Left colon (tissue), 2 donors: ENCODE results near the gene LYPD4. TPM values are rescaled to one million over a fixed set of nuclear protein-coding genes. Genes with fewer than 3 reads are reported as not detected.

Source experiments
- ATAC-seq: fragments of 200-7000 bp; cut with Tn5 transposase; one replicate; pipeline ENCODE4 v1.9.1; 2020; ENCODE audit warnings: mild to moderate bottlenecking, moderate library complexity
- DNase-seq, 2 donors: peaks; one replicate each; pipeline ENCODE4 v3.0.0-alpha.2; 2020
- intact Hi-C, 2 donors: fragments of 100-400 bp; cut with DNase I in 1 of 2; cut with micrococcal nuclease in 1 of 2; formaldehyde crosslinking; loops; one replicate each; pipeline versions ENCODE4 v1.11.2 to v1.14.0; 2022; cut with DNase I, micrococcal nuclease
- total RNA-seq, 2 donors: library from RNA; stranded (reverse); fragmentation: NEBNext Ultra II Directional; extraction: Animal tissue kit (Norgen Biotek cat#: 25700); gene quantifications; one replicate each; pipeline ENCODE4 v1.2.1, GENCODE V29; 2021
- donor health status: DM: no; HTN: no; CAD: no.
- donor health status: DM: yes; HTN: yes; CAD: no.

The LYPD4 gene
- total RNA-seq, 2 donors from 2014 or later: not detected

GRCh38 chr19:41860419-41861115 lies 16.1 kb upstream of the LYPD4 start:
- ATAC-seq: no peak
- DNase-seq: no peak
- intact Hi-C loops: no loop called here

GRCh38 chr19:41859618-41860418 lies 15.3 kb upstream of the LYPD4 start, which contains the start of gene RPS19:
RPS19 (plus strand) TSS chr19:41860255; CDS start chr19:41860775, 520 bp downstream.
- ATAC-seq (peak; percentile 88), DNase-seq (peak; percentile 98 to 99)
- intact Hi-C loops: no loop called here

- ATAC-seq: no peak
- intact Hi-C loops: no loop called here
- no peak for DNase-seq
Observed at GRCh38 chr19:41859213-41859617, 14.7 kb upstream of the LYPD4 start.

- ATAC-seq (no peak), DNase-seq (no peak)
- intact Hi-C loops: no loop called here
Observed at GRCh38 chr19:41853768-41854167, 9.3 kb upstream of the LYPD4 start.

- intact Hi-C loops: no loop called here
- ATAC-seq (no peak), DNase-seq (no peak)
Observed at GRCh38 chr19:41853344-41853743, 8.9 kb upstream of the LYPD4 start.

GRCh38 chr19:41851456-41851855 lies 7.0 kb upstream of the LYPD4 start:
- intact Hi-C loops: no loop called here
- no peak for ATAC-seq
- no peak for DNase-seq

- ATAC-seq (no peak), DNase-seq (no peak)
- intact Hi-C loops: no loop called here
Observed at GRCh38 chr19:41850381-41850780, 5.9 kb upstream of the LYPD4 start.

- DNase-seq (no peak), ATAC-seq (no peak)
- intact Hi-C loops: no loop called here
Observed at GRCh38 chr19:41849067-41849466, 4.6 kb upstream of the LYPD4 start.

GRCh38 chr19:41848666-41849065 lies 4.2 kb upstream of the LYPD4 start:
- no peak for ATAC-seq
- no peak for DNase-seq
- intact Hi-C loops: no loop called here

- no peak for ATAC-seq
- no peak for DNase-seq
- intact Hi-C loops: no loop called here
Observed at GRCh38 chr19:41847351-41848105, 3.0 kb upstream of the LYPD4 start.

- intact Hi-C loops: no loop called here
- no peak for DNase-seq
- no peak for ATAC-seq
Observed at GRCh38 chr19:41845051-41845590, 638 bp upstream of the LYPD4 start.

GRCh38 chr19:41845001-41845050 lies 343 bp upstream of the LYPD4 start, which contains the start of gene DMRTC2:
DMRTC2 (plus strand) TSS chr19:41845042; CDS start chr19:41847429, 2,387 bp downstream.
- no peak for ATAC-seq
- no peak for DNase-seq
- intact Hi-C loops: no loop called here

GRCh38 chr19:41843371-41843770 lies 1.1 kb downstream of the LYPD4 start:
- intact Hi-C loops: no loop called here
- ATAC-seq: no peak
- no peak for DNase-seq

GRCh38 chr19:41839211-41839610 lies 5.3 kb downstream of the LYPD4 start:
- intact Hi-C loops: no loop called here
- DNase-seq (no peak), ATAC-seq (no peak)

GRCh38 chr19:41837981-41838708 lies 6.3 kb downstream of the LYPD4 start:
- ATAC-seq: no peak

GRCh38 chr19:41821003-41821735 lies 23.3 kb downstream of the LYPD4 start:
- ATAC-seq (peak; percentile 80), DNase-seq (no peak)
- intact Hi-C loops: no loop called here

More at GRCh38 chr19:41837981-41838708, 6.3 kb downstream of the LYPD4 start:
- no peak for DNase-seq
- intact Hi-C loops: no loop called here

- intact Hi-C loops: no loop called here
- peak; percentile 84 for ATAC-seq
- DNase-seq: no peak
Observed at GRCh38 chr19:41816761-41817160, 27.7 kb downstream of the LYPD4 start.

- ATAC-seq: no peak
- DNase-seq: no peak
- intact Hi-C loops: no loop called here
Observed at GRCh38 chr19:41815301-41815700, 29.2 kb downstream of the LYPD4 start.

GRCh38 chr19:41813911-41814310 lies 30.6 kb downstream of the LYPD4 start:
- DNase-seq: no peak
- intact Hi-C loops: no loop called here
- ATAC-seq: no peak
